ENCODE results near the gene HSPA12B.

HSPA12B gene

DNA sequence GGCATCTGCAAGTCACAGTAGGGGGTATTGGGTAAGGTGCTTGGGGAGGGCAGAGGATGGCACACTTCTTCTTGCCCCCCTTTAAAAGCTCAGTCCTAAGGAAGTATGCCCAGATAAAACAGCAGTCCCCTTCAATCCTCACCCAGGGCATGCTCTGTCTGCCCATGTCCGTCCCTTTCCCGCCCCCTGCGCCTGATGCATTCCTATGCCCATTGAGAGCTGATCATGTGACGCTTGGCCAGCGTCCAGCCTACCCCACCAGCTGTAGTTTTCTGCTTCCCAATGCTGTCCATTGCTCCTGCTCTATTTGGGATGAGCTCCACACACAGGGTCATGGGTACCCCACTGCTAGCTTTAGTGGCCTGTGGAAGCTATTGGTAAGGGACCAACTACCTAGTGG is 28.4 kb upstream of the HSPA12B start:
- Histone ChIP-seq H3K27me3 (ENCODE audit: control insufficient read depth, insufficient read depth, low read length, poor library complexity, severe bottlenecking) (no peaks in the 10 kb centered on the region), H3K9me3 (ENCODE audit: control insufficient read depth, low read length) (no peaks in the 10 kb centered on the region), H3K4me1 (ENCODE audit: control insufficient read depth, insufficient read depth, low read length) (no peaks in the 10 kb centered on the region), H3K4me3 (ENCODE audit: insufficient read depth, low read depth, low read length) (no peak overlapping the region), H3K27ac (ENCODE audit: insufficient read depth, low read depth, low read length, poor library complexity, severe bottlenecking) (no peak overlapping the region), H3K36me3 (ENCODE audit: control insufficient read depth, insufficient read depth, low read length) (no peaks in the 10 kb centered on the region)
- WGBS, 2 experiments: 88 to 89% methylated on average over 5 of the region's 5 CpGs

DNA sequence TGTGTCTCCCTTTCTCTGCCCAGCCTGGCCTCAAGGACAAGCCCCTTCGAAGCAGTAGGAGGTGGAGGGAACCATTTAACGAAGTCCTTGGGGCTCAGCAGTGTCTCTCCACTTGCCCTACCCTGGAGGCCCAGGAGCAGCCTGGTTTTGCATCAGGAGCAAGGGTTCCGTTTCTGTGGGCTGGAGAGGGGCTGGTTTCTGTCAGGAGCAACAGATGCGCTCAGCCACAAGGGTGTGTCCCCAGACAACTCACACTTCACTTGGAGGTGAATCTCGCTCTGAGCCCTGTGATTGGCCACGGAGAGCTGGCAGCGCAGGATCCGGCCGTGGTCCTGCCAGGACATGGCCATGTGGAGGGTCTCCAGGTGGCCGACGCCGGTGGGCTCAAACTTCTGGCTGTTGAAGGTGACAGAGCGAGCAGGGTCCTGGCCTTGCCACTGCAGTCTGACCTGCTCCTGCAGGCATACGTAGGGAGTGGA is 27.0 kb upstream of the HSPA12B start:
- Histone ChIP-seq H3K27ac (ENCODE audit: insufficient read depth, low read depth, low read length, poor library complexity, severe bottlenecking) (no peak overlapping the region), H3K27me3 (ENCODE audit: control insufficient read depth, insufficient read depth, low read length, poor library complexity, severe bottlenecking) (no peaks in the 10 kb centered on the region), H3K36me3 (ENCODE audit: control insufficient read depth, insufficient read depth, low read length) (no peaks in the 10 kb centered on the region), H3K9me3 (ENCODE audit: control insufficient read depth, low read length) (no peaks in the 10 kb centered on the region), H3K4me1 (ENCODE audit: control insufficient read depth, insufficient read depth, low read length) (no peaks in the 10 kb centered on the region), H3K4me3 (ENCODE audit: insufficient read depth, low read depth, low read length) (no peak overlapping the region)
- WGBS, 2 experiments: 86% methylated on average over 14 of the region's 14 CpGs

DNA sequence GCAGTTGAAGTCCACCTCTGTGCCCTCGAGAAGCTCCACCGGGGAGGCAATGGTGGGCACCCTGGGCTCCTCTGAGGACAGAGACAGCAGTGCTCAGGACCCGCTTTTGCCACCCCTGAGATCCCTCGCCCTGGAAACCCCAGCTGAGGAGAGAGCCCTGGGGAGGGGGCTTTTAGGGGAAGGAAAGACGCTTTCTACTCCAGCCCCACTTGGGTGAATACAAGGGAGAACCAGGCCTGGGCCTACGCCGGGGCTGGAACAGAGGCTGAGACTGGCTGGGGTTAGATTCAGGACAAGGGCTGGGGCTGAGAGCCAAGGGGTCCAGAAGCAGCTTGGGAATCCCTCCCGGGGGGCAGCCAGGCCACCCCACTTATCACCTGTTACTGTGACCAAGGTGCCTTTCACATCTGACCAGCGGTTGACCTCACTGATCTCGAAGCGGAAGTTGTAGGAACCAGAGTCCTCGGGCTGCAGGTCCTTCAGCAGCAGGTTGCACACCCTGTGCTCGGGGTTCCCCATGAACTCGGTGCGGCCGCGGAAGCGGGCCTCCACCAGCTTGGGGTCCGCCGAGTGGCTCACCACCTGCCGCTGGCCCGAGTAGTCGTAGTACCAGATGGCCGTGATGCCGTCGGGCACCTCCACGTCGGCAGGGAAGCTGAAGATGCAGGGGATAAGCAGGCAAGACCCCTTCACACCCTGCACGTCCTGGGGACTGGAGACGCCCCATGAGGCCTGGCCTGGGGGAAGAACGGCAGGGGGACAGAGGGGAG is 26.3 kb upstream of the HSPA12B start:
- 94% methylated on average over 31 of the region's 31 CpGs for WGBS, 2 experiments

DNA sequence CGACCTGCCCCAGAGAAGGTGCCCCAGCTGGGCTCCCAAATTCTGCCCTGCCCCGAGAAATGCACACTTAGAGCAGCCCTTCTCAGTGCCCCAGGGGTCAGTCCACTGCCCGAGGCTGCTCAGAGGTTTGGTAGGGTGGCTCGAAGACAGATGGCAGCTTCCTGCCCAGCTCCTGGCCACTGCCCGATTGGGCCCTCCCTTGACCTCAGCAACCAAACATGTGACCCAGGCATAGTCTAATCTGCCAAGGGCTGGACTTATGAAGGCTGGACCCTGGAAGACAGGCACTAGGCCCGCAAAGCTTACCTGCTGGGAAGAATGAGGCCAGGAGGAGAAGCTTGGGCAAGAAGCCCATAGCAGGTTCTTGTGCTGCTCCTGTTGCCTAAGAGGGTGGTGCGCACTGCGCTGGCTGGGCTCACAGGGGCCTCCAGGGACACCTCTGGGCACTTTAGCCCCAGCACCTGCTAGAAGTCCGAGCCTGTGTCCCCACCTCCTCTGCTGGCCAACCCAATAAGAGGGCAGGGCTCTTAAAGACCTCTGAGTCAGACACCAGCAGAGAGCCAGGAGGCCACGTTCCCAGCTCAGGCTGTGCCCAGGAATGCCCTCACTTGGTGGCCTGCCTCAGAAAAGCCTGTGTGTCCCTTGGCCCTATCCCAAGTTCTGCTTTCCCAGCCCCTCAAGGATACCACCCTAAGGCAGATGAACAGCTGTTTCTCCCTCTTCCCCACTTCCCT is 25.5 kb upstream of the HSPA12B start:
- no peaks in the 10 kb centered on the region for H3K36me3 ChIP-seq (ENCODE audit: control insufficient read depth, insufficient read depth, low read length)
- 84 to 89% methylated on average over 10 of the region's 10 CpGs for WGBS, 2 experiments

More for the DNA sequence above, 26.3 kb upstream of the HSPA12B start:
- Histone ChIP-seq H3K36me3 (ENCODE audit: control insufficient read depth, insufficient read depth, low read length) (no peaks in the 10 kb centered on the region), H3K4me3 (ENCODE audit: insufficient read depth, low read depth, low read length) (no peak overlapping the region), H3K9me3 (ENCODE audit: control insufficient read depth, low read length) (no peaks in the 10 kb centered on the region), H3K4me1 (ENCODE audit: control insufficient read depth, insufficient read depth, low read length) (no peaks in the 10 kb centered on the region), H3K27me3 (ENCODE audit: control insufficient read depth, insufficient read depth, low read length, poor library complexity, severe bottlenecking) (no peaks in the 10 kb centered on the region), H3K27ac (ENCODE audit: insufficient read depth, low read depth, low read length, poor library complexity, severe bottlenecking) (no peak overlapping the region)

DNA sequence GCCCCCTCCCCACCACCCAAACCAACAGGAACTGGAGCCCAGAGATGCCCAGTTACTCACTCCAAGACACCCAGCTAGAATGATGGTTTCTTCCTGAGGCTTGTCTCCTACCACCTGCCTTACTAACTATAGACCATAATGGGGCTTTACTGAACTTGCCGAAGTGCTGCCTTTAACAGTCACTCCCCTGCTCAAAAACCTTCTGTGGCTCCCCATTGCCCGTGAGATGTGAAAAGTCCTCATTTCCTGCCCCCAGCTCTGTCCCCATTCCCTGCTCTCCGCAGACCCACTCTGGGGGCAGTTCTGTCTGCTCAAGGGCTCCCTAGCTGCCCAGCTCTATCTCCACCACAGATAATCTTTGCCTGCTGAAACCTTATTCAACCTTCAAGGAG is 25.0 kb upstream of the HSPA12B start:
- 87 to 88% methylated on average over 3 of the region's 3 CpGs for WGBS, 2 experiments
- H3K9me3 ChIP-seq (ENCODE audit: control insufficient read depth, low read length): no peaks in the 10 kb centered on the region
- no peak overlapping the region for H3K4me3 ChIP-seq (ENCODE audit: insufficient read depth, low read depth, low read length)
- no peaks in the 10 kb centered on the region for H3K27me3 ChIP-seq (ENCODE audit: control insufficient read depth, insufficient read depth, low read length, poor library complexity, severe bottlenecking)
- no peaks in the 10 kb centered on the region for H3K4me1 ChIP-seq (ENCODE audit: control insufficient read depth, insufficient read depth, low read length)
- no peaks in the 10 kb centered on the region for H3K36me3 ChIP-seq (ENCODE audit: control insufficient read depth, insufficient read depth, low read length)
- H3K27ac ChIP-seq (ENCODE audit: insufficient read depth, low read depth, low read length, poor library complexity, severe bottlenecking): no peak overlapping the region

More for the DNA sequence above, 25.5 kb upstream of the HSPA12B start:
- no peaks in the 10 kb centered on the region for H3K4me1 ChIP-seq (ENCODE audit: control insufficient read depth, insufficient read depth, low read length)
- no peaks in the 10 kb centered on the region for H3K9me3 ChIP-seq (ENCODE audit: control insufficient read depth, low read length)
- H3K4me3 ChIP-seq (ENCODE audit: insufficient read depth, low read depth, low read length): no peak overlapping the region
- no peaks in the 10 kb centered on the region for H3K27me3 ChIP-seq (ENCODE audit: control insufficient read depth, insufficient read depth, low read length, poor library complexity, severe bottlenecking)
- H3K27ac ChIP-seq (ENCODE audit: insufficient read depth, low read depth, low read length, poor library complexity, severe bottlenecking): no peak overlapping the region

DNA sequence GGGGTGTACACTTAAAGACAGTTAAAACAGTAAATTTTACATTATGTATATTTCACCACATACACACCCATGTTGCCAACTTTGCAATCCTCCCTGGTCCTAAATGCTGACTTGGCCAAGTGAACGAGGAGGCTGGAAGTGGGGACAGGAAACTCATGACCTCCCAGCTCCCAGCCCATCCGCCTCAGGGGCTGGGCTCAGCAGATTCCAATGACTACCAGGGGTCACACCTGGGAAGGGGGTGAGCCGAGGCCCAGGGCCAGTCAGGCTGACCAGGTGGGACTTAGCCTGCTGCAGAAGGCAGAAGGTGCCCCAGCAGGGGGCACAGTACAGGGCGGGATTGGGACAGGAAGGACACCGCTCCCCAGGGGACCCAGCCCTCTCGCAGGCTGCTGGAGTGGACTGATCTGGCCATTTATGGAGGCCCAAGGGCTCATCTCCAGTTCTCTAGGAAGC is 22.4 kb upstream of the HSPA12B start:
- WGBS, 2 experiments: 88 to 94% methylated on average over 6 of the region's 6 CpGs
- Histone ChIP-seq H3K27ac (ENCODE audit: insufficient read depth, low read depth, low read length, poor library complexity, severe bottlenecking) (no peak overlapping the region), H3K9me3 (ENCODE audit: control insufficient read depth, low read length) (no peaks in the 10 kb centered on the region), H3K4me3 (ENCODE audit: insufficient read depth, low read depth, low read length) (no peak overlapping the region), H3K4me1 (ENCODE audit: control insufficient read depth, insufficient read depth, low read length) (no peaks in the 10 kb centered on the region), H3K36me3 (ENCODE audit: control insufficient read depth, insufficient read depth, low read length) (no peaks in the 10 kb centered on the region), H3K27me3 (ENCODE audit: control insufficient read depth, insufficient read depth, low read length, poor library complexity, severe bottlenecking) (no peaks in the 10 kb centered on the region)

DNA sequence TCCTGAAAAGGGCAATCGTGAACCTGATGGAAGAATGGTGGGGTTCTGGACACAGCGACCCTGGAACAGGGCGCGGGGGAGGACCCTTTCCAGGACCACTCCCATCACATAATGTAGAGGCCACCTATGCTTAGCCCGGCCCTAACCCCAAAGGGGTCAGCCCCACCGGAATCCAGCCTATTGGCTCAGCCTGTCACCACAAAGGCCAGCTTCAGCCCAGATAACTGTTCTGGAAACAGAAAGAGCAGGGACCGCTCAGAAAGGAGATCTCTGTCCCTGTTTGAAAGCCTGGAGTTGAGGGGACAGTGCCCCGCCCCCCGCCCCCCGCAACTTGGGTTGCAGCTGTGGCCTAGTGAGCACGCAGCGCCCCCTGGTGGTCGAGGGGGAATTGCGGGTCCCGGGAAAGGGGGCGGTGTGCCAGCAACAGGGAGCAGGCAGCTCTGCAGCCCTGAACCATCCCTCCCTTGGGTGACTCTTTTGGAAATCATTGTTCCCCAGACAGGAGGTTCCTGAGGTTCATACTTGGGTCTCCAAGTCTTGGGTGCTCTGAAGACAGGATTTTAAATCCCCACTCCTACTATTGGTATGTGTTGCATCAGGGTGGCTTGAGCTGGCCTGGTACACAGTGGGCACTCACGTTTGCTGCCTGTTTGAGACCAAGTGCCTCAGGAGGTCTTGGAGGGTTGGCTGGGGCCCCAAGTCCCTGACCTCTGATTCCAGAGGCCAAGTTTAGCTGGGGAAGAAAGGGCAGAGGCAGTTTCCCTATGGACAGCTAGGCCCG is 21.6 kb upstream of the HSPA12B start:
- H3K9me3 ChIP-seq (ENCODE audit: control insufficient read depth, low read length): no peaks in the 10 kb centered on the region
- no peaks in the 10 kb centered on the region for H3K36me3 ChIP-seq (ENCODE audit: control insufficient read depth, insufficient read depth, low read length)
- no peaks in the 10 kb centered on the region for H3K4me1 ChIP-seq (ENCODE audit: control insufficient read depth, insufficient read depth, low read length)
- 35 to 38% methylated on average over 18 of the region's 18 CpGs for WGBS, 2 experiments
- no peaks in the 10 kb centered on the region for H3K27me3 ChIP-seq (ENCODE audit: control insufficient read depth, insufficient read depth, low read length, poor library complexity, severe bottlenecking)
- no peak overlapping the region for H3K27ac ChIP-seq (ENCODE audit: insufficient read depth, low read depth, low read length, poor library complexity, severe bottlenecking)
- no peak overlapping the region for H3K4me3 ChIP-seq (ENCODE audit: insufficient read depth, low read depth, low read length)

DNA sequence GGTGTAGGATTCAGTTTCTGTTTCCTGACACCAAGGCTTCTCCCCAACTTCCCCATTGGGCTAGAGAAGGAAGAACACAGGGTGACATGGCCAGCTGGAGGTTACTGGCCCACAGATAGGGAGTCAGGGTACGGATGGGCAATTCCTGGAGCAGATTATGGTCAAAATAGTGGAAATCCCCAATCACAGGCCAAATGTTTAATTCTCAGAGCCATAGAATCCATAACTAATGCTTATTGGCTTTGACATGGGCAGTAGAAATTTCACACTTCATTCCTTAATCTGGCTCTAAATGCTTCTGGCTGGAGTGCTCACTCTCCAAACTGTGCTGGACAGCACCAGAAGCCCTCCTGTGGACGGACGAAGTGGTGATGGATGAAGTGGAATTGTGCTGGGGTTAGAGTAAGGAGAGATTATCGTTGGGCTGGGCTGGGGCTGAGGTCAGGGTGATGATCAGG is 21.0 kb upstream of the HSPA12B start:
- Histone ChIP-seq H3K27me3 (ENCODE audit: control insufficient read depth, insufficient read depth, low read length, poor library complexity, severe bottlenecking) (no peaks in the 10 kb centered on the region), H3K36me3 (ENCODE audit: control insufficient read depth, insufficient read depth, low read length) (no peaks in the 10 kb centered on the region), H3K4me1 (ENCODE audit: control insufficient read depth, insufficient read depth, low read length) (no peaks in the 10 kb centered on the region), H3K27ac (ENCODE audit: insufficient read depth, low read depth, low read length, poor library complexity, severe bottlenecking) (no peak overlapping the region), H3K4me3 (ENCODE audit: insufficient read depth, low read depth, low read length) (no peak overlapping the region), H3K9me3 (ENCODE audit: control insufficient read depth, low read length) (no peaks in the 10 kb centered on the region)
- WGBS, 2 experiments: 90 to 95% methylated on average over 4 of the region's 4 CpGs

DNA sequence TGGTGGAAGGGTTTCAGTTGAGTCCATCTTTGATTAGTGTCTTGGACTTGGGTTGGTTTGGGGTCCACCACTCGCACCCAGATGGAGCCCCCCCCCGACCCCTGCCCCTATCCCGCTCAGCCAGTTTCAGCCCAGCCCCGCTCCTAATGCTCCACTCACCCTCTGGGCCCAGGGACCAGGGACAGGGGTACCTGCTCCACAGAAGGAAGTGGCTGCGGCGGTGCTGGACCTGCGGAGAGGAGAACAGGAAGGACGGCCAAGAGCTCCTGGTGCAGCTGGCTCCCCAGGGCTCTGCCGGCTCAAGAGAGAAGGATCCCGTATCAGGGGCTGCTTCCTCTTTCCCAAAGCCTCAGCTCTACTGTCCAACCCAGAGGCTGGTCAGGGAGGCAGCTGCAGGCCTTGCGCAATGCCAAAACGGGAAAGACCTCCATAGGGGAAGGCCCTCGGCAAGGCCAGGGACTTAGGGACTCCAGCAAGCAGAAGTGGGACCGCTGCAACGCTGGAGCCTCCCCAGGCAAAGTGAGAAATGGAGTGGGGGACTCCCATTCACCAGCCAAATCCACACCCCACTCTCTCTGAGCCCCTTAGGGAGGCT is 20.1 kb upstream of the HSPA12B start, which contains the start of gene SIGLEC1:
Gene SIGLEC1 (minus strand): TSS at position 322 of the 595 bp plus-strand sequence. CDS start 5,472 bp downstream, outside the sequence.
- H3K4me3 ChIP-seq (ENCODE audit: insufficient read depth, low read depth, low read length): no peak within 1 kb of the TSS
- no peaks in the 10 kb centered on the region for H3K36me3 ChIP-seq (ENCODE audit: control insufficient read depth, insufficient read depth, low read length)
- H3K4me1 ChIP-seq (ENCODE audit: control insufficient read depth, insufficient read depth, low read length): no peaks in the 10 kb centered on the region
- no peak within 1 kb of the TSS for H3K27ac ChIP-seq (ENCODE audit: insufficient read depth, low read depth, low read length, poor library complexity, severe bottlenecking)
- H3K9me3 ChIP-seq (ENCODE audit: control insufficient read depth, low read length): no peaks in the 10 kb centered on the region
- 91 to 92% methylated on average over 15 of the region's 15 CpGs for WGBS, 2 experiments
- no peaks in the 10 kb centered on the region for H3K27me3 ChIP-seq (ENCODE audit: control insufficient read depth, insufficient read depth, low read length, poor library complexity, severe bottlenecking)
